Osteoblast (primary cell): ENCODE measurements around the gene ZNF865. TPM values are rescaled to one million over a fixed set of nuclear protein-coding genes. Genes with fewer than 3 reads are reported as not detected.
"Not testable (repeated sequence)": the region's sequence is repeated elsewhere in the genome, so short reads cannot be mapped to it uniquely, and the experiment has no call there.

Source experiments
- DNase-seq: peaks from one replicate; pipeline ENCODE4 v3.0.0; 2011; ENCODE audit warnings: low spot score, mixed read lengths; ENCODE audit not compliant: insufficient read length; ENCODE audit errors: missing footprints
- H2AFZ ChIP-seq: 2 replicates; pipeline ENCODE4 v1.6.0; 2011; ENCODE audit warnings: mild to moderate bottlenecking, low read length
- H3K27ac ChIP-seq: 2 replicates; pipeline ENCODE4 v1.5.1; 2011; ENCODE audit warnings: mild to moderate bottlenecking, low read depth, low read length, moderate library complexity
- H3K27me3 ChIP-seq: 2 replicates; pipeline ENCODE4 v1.6.0; 2012; ENCODE audit warnings: mild to moderate bottlenecking, control low read depth, inconsistent platforms, low read length, moderate library complexity; ENCODE audit not compliant: insufficient read depth
- H3K36me3 ChIP-seq: 2 replicates; pipeline ENCODE4 v1.5.1; 2011; ENCODE audit warnings: mild to moderate bottlenecking, low read length, control low read depth, moderate library complexity; ENCODE audit not compliant: insufficient read depth
- H3K4me1 ChIP-seq: 2 replicates; pipeline ENCODE4 v1.5.1; 2011; ENCODE audit warnings: mild to moderate bottlenecking, low read length, control low read depth, moderate library complexity; ENCODE audit not compliant: insufficient read depth
- H3K4me2 ChIP-seq: 2 replicates; pipeline ENCODE4 v1.6.0; 2011; ENCODE audit warnings: mild to moderate bottlenecking, low read length; ENCODE audit not compliant: insufficient read depth
- H3K4me3 ChIP-seq: fragments of 200-600 bp; sonication (generic); 3 replicates; pipeline ENCODE4 v1.5.1; 2012; ENCODE audit warnings: mild to moderate bottlenecking, low read length, inconsistent platforms; ENCODE audit not compliant: insufficient read depth
- H3K79me2 ChIP-seq: 2 replicates; pipeline ENCODE4 v1.6.0; 2012; ENCODE audit warnings: mild to moderate bottlenecking, low read length, control low read depth, inconsistent platforms; ENCODE audit not compliant: insufficient read depth
- H3K9me3 ChIP-seq: 2 replicates; pipeline ENCODE4 v1.5.1; 2011; ENCODE audit warnings: low read depth, low read length, control low read depth
- H4K20me1 ChIP-seq: 2 replicates; pipeline ENCODE4 v1.6.0; 2012; ENCODE audit warnings: mild to moderate bottlenecking, low read length, control low read depth; ENCODE audit not compliant: insufficient read depth
- total RNA-seq: library from RNA; depleted of rRNA; stranded (reverse); fragments of >200 nt; gene quantifications from 2 replicates; pipeline ENCODE4 v1.2.3, GENCODE V29; 2012
- TF ChIP-seq, protein P1 (sequence below): IDR thresholded peaks from 2 replicates; pipeline ENCODE4 v1.5.1; 2011; ENCODE audit warnings: mild to moderate bottlenecking, low read depth, low read length, moderate library complexity; ENCODE audit errors: extremely low read depth

The ZNF865 gene
- total RNA-seq, 1 donor = 1.4 TPM

DNA sequence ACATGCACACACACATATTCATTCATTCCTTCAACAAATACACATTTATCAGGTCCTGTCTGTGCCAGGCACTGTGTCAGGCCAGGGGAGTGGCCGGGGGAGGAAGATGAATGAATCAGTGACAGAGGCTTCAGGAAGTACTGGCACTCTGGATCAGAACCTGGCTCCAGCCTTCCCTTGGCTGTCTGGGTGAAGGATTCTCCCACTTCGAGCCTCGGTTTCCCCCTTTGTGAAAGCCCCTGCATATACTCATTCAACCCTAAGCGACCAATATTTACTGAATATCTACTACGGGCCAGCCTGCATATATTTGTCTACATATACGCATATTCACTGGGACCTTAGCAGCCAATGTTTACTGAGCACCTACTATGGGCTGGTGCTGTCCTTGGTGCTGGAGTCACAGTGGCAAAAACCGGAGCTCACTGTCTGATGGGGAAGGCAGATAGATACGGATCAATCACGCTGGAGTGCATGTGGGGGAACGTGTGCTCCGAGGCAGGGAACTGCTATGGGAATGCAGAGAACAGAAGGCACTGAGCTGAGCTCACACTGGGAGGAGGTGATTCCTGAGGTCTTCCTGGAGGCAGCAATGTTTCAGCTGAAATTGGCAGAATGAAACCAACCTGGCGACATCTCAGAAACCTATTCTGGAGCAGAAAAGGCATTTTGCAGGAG lies 24.2 kb upstream of the ZNF865 start:
- Histone ChIP-seq H3K9me3 (no peaks in the 10 kb centered on the region), H3K79me2 (peaks cover 23% of the 10 kb centered on the region), H3K27me3 (no peaks in the 10 kb centered on the region), H3K27ac (peak overlapping the region; percentile 61), H3K4me3 (peak overlapping the region; percentile 93), H3K4me1 (peaks cover 16% of the 10 kb centered on the region), H4K20me1 (no peaks in the 10 kb centered on the region), H2AFZ (peak overlapping the region; percentile 92), H3K4me2 (peak overlapping the region; percentile 90), H3K36me3 (peaks cover 10% of the 10 kb centered on the region)
- TF ChIP-seq, protein P1, sequence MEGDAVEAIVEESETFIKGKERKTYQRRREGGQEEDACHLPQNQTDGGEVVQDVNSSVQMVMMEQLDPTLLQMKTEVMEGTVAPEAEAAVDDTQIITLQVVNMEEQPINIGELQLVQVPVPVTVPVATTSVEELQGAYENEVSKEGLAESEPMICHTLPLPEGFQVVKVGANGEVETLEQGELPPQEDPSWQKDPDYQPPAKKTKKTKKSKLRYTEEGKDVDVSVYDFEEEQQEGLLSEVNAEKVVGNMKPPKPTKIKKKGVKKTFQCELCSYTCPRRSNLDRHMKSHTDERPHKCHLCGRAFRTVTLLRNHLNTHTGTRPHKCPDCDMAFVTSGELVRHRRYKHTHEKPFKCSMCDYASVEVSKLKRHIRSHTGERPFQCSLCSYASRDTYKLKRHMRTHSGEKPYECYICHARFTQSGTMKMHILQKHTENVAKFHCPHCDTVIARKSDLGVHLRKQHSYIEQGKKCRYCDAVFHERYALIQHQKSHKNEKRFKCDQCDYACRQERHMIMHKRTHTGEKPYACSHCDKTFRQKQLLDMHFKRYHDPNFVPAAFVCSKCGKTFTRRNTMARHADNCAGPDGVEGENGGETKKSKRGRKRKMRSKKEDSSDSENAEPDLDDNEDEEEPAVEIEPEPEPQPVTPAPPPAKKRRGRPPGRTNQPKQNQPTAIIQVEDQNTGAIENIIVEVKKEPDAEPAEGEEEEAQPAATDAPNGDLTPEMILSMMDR = no peak
- peak; percentile 62 for DNase-seq

DNA sequence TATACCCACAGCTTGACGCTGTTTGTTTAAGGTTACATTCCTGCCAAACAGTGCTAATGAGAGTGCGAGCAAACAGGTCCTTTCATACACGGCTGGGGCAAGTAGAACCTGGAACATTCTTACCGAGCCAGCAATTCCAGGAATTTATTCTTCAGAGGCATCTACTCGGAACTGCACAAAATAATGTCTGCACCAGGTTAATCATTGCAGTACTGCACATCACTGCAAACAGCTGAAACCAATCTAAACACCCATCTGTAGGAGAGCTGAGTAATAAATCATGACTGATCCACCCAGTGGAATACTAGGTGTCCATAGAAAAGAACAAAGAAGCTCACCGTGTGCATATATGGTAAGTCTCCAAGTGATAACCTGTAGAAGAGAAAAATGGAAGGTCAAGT lies 23.6 kb upstream of the ZNF865 start:
- no peak overlapping the region for H2AFZ ChIP-seq
- no peaks in the 10 kb centered on the region for H3K9me3 ChIP-seq
- DNase-seq = peak; percentile 58
- H3K4me2 ChIP-seq = peak overlapping the region; percentile 90
- H3K36me3 ChIP-seq = peaks cover 8% of the 10 kb centered on the region
- no peak overlapping the region for H3K4me3 ChIP-seq
- no peaks in the 10 kb centered on the region for H4K20me1 ChIP-seq
- no peaks in the 10 kb centered on the region for H3K27me3 ChIP-seq
- H3K79me2 ChIP-seq = peaks cover 23% of the 10 kb centered on the region
- TF ChIP-seq, protein P1 = no peak
- no peak overlapping the region for H3K27ac ChIP-seq
- peaks cover 19% of the 10 kb centered on the region for H3K4me1 ChIP-seq

DNA sequence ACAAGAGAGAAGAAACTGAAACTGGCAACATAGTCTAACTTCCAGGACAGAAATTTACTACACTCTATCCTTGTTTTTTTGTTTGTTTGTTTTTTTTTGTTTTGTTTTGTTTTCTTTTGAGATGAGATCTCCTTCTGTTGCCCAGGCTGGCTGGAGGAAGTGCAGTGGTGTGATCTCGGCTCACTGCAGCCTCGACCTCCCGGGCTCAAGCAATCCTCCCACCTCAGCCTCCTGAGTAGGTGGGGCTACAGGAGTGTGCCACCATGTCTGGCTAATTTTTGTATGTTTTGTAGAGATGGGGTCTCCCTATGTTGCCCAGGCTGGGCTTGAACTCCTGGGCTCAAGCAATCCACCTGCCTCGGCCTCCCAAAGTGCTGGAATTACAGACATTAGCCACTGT lies 23.2 kb upstream of the ZNF865 start:
- not testable (repeated sequence) for H2AFZ ChIP-seq, H3K4me3 ChIP-seq, DNase-seq, H3K9me3 ChIP-seq, H4K20me1 ChIP-seq, H3K27ac ChIP-seq, H3K27me3 ChIP-seq, H3K36me3 ChIP-seq
- peaks cover 23% of the 10 kb centered on the region for H3K4me1 ChIP-seq
- H3K79me2 ChIP-seq = peaks cover 23% of the 10 kb centered on the region
- peak overlapping the region; percentile 27 for H3K4me2 ChIP-seq

DNA sequence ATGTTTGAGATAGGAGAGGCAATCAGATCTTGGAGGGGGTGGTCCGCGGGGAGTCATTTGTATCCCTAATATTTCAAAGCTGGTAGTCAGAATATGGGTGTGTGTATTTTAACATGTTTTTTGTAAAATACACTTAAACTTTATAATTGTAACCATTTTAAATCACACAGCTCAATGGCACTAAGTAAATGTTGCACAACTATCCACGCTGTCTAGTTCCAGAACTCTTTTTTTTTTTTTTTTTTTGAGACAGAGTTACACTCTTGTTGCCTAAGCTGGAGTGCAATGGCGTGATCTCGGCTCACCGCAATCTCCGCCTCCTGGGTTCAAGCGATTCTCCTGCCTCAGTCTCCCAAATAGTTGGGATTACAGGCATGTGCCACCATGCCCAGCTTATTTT lies 21.6 kb upstream of the ZNF865 start:
- peaks cover 23% of the 10 kb centered on the region for H3K4me1 ChIP-seq
- not testable (repeated sequence) for H3K36me3 ChIP-seq, H2AFZ ChIP-seq, H3K27me3 ChIP-seq, H3K9me3 ChIP-seq, H4K20me1 ChIP-seq, H3K27ac ChIP-seq, H3K4me2 ChIP-seq, DNase-seq, H3K4me3 ChIP-seq
- peaks cover 22% of the 10 kb centered on the region for H3K79me2 ChIP-seq

DNA sequence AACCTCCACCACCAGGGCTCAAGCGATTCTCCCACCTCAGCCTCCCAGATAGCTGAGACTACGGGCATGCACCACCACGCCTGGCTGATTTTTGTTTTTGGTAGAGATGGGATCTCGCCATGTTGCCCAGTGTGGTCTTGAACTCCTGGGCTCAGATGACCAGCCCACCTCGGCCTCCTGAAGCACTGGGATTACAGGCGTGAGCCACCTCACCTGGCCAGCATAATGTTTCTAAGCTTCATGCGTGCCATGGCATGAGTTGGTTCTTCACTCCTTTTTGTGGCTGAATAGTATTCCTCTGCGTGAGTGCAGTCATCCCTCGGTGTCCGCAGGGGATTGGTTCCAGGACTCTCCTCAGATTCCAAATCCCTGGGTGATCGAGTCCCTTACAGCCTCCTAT lies 20.6 kb upstream of the ZNF865 start:
- Histone ChIP-seq H3K27ac (no peak overlapping the region), H4K20me1 (no peaks in the 10 kb centered on the region), H3K4me1 (peaks cover 23% of the 10 kb centered on the region), H3K9me3 (no peaks in the 10 kb centered on the region), H3K4me3 (no peak overlapping the region), H3K27me3 (no peaks in the 10 kb centered on the region), H2AFZ (no peak overlapping the region), H3K4me2 (no peak overlapping the region), H3K79me2 (peaks cover 12% of the 10 kb centered on the region), H3K36me3 (no peaks in the 10 kb centered on the region)
- TF ChIP-seq, protein P1 = no peak
- DNase-seq = peak; percentile 42
